ENCODE measurements around the gene SELENOO. TPM values are rescaled to one million over a fixed set of nuclear protein-coding genes. Genes with fewer than 3 reads are reported as not detected.

SELENOO gene
- total RNA-seq, 1 donor: 20.7 TPM

- no peak for DNase-seq (ENCODE audit: low read depth)
- H3K4me3 ChIP-seq (ENCODE audit: low read depth, low read length): no peak overlapping the region
- TF ChIP-seq CTCF (IDR thresholded peaks at IDR 0.05; ENCODE audit: insufficient read depth, low read depth, low read length): no peak
Observed at GRCh38 chr22:50178871-50179869, 21.6 kb upstream of the SELENOO start.

GRCh38 chr22:50179937-50180726 lies 20.7 kb upstream of the SELENOO start:
- TF ChIP-seq CTCF (IDR thresholded peaks at IDR 0.05; ENCODE audit: insufficient read depth, low read depth, low read length): no peak
- no peak for DNase-seq (ENCODE audit: low read depth)

GRCh38 chr22:50180727-50181521 lies 19.9 kb upstream of the SELENOO start:
- no peak for TF ChIP-seq CTCF (IDR thresholded peaks at IDR 0.05; ENCODE audit: insufficient read depth, low read depth, low read length)
- H3K4me3 ChIP-seq (ENCODE audit: low read depth, low read length): no peak overlapping the region
- no peak for DNase-seq (ENCODE audit: low read depth)

More at GRCh38 chr22:50179937-50180726, 20.7 kb upstream of the SELENOO start:
- H3K4me3 ChIP-seq (ENCODE audit: low read depth, low read length): no peak overlapping the region

GRCh38 chr22:50182176-50183081 lies 18.4 kb upstream of the SELENOO start:
- no peak overlapping the region for H3K4me3 ChIP-seq (ENCODE audit: low read depth, low read length)
- DNase-seq (ENCODE audit: low read depth): no peak
- TF ChIP-seq CTCF (IDR thresholded peaks at IDR 0.05; ENCODE audit: insufficient read depth, low read depth, low read length): no peak

GRCh38 chr22:50183141-50183971 lies 17.5 kb upstream of the SELENOO start:
- no peak for TF ChIP-seq CTCF (IDR thresholded peaks at IDR 0.05; ENCODE audit: insufficient read depth, low read depth, low read length)
- H3K4me3 ChIP-seq (ENCODE audit: low read depth, low read length): no peak overlapping the region
- no peak for DNase-seq (ENCODE audit: low read depth)
